Liver (tissue), 3 donors: ENCODE results near the gene PLEKHH2.

ENCODE experiments used
- CTCF ChIP-seq: fragments of 150-350 bp; IDR thresholded peaks from 2 replicates; pipeline ENCODE4 v1.5.1; 2017; ENCODE audit warnings: improper control_type of control experiment, low read depth, low read length; ENCODE audit not compliant: missing input control
- EGR1 ChIP-seq, 2 donors: IDR thresholded peaks; 2 replicates each; pipeline ENCODE4 v1.6.1; 2016 to 2018; ENCODE audit warnings: antibody characterized with exemption in 2 of 2, low read depth in 2 of 2
- MAX ChIP-seq: IDR thresholded peaks from 2 replicates; pipeline ENCODE4 v1.6.1; 2016; ENCODE audit warnings: antibody characterized with exemption
- REST ChIP-seq: IDR thresholded peaks from 2 replicates; pipeline ENCODE4 v1.6.1; 2016; ENCODE audit warnings: antibody characterized with exemption, mild to moderate bottlenecking
- SP1 ChIP-seq: IDR thresholded peaks from 2 replicates; pipeline ENCODE4 v1.6.1; 2018; ENCODE audit warnings: antibody characterized with exemption, mild to moderate bottlenecking
- TAF1 ChIP-seq: conservative IDR thresholded peaks from 2 replicates; pipeline ENCODE4 v1.6.1; 2016; ENCODE audit warnings: antibody characterized with exemption, mild to moderate bottlenecking
- ZBTB33 ChIP-seq: IDR thresholded peaks from 2 replicates; pipeline ENCODE4 v1.6.1; 2016; ENCODE audit warnings: antibody characterized with exemption
- donor health status: healthy.
- donor health status: healthy.

- no peak for TF ChIP-seq SP1
- TF ChIP-seq CTCF, result no peak
- TF ChIP-seq REST, result no peak
- TF ChIP-seq TAF1, result no peak
- TF ChIP-seq ZBTB33, result no peak
- TF ChIP-seq MAX, result no peak
- no peak for TF ChIP-seq EGR1 (IDR thresholded peaks at IDR 0.05; ENCODE audit: low read depth in 2 of 2)
Observed at GRCh38 chr2:43616967-43617680, 19.9 kb upstream of the PLEKHH2 start.
